HepG2 (cell line): ENCODE measurements around the gene TRAP1. TPM values are rescaled to one million over a fixed set of nuclear protein-coding genes. Genes with fewer than 3 reads are reported as not detected.

Experiments used
- DR1 ChIP-seq: sonication (generic); formaldehyde crosslinking; IDR thresholded peaks from 2 replicates; pipeline ENCODE4 v1.8.0; 2021; ENCODE audit warnings: mild to moderate bottlenecking, missing genetic modification reagents, inconsistent platforms
- GATAD2A ChIP-seq: IDR thresholded peaks from 2 replicates; pipeline ENCODE4 v1.6.1; 2016
- KDM4B ChIP-seq: sonication (generic); formaldehyde crosslinking; IDR thresholded peaks from 2 replicates; pipeline ENCODE4 v1.4.0; 2020; ENCODE audit warnings: missing genetic modification reagents
- NFYB ChIP-seq: sonication (generic); formaldehyde crosslinking; IDR thresholded peaks from 2 replicates; pipeline ENCODE4 v1.4.0; 2020; ENCODE audit warnings: missing genetic modification reagents
- SMC3 ChIP-seq: IDR thresholded peaks from 2 replicates; pipeline ENCODE4 v1.6.1; 2011; ENCODE audit warnings: low read length, improper control_type of control experiment
- XRCC5 ChIP-seq: fragments of 200-400 bp; formaldehyde crosslinking; optimal IDR thresholded peaks from 2 replicates; pipeline ENCODE3; 2017; ENCODE audit warnings: mild to moderate bottlenecking, low read length
- YY1 ChIP-seq: IDR thresholded peaks from 2 replicates; pipeline ENCODE4 v1.6.1; 2011; ENCODE audit warnings: low read length, low read depth, moderate library complexity, mild to moderate bottlenecking; ENCODE audit not compliant: insufficient read depth, insufficient replicate concordance
- ZNF136 ChIP-seq: sonication (generic); formaldehyde crosslinking; IDR thresholded peaks from 2 replicates; pipeline ENCODE4 v1.8.1; 2022; ENCODE audit warnings: low read depth, mild to moderate bottlenecking, moderate library complexity, missing genetic modification reagents
- ZNF232 ChIP-seq: sonication (generic); formaldehyde crosslinking; IDR thresholded peaks from 2 replicates; pipeline ENCODE4 v1.4.0; 2020; ENCODE audit warnings: missing genetic modification reagents, borderline replicate concordance
- ZNF335 ChIP-seq: sonication (generic); formaldehyde crosslinking; IDR thresholded peaks from 2 replicates; pipeline ENCODE4 v1.4.0; 2020; ENCODE audit warnings: missing genetic modification reagents
- ZNF33B ChIP-seq: sonication (generic); formaldehyde crosslinking; IDR thresholded peaks from 2 replicates; pipeline ENCODE4 v1.5.1; 2020; ENCODE audit warnings: mild to moderate bottlenecking, missing genetic modification reagents
- ZNF430 ChIP-seq: sonication (generic); formaldehyde crosslinking; IDR thresholded peaks from 2 replicates; pipeline ENCODE4 v1.9.0; 2021; ENCODE audit warnings: mild to moderate bottlenecking, missing genetic modification reagents
- ZNF556 ChIP-seq: sonication (generic); formaldehyde crosslinking; IDR thresholded peaks from 2 replicates; pipeline ENCODE4 v1.4.0; 2020; ENCODE audit warnings: mild to moderate bottlenecking, missing genetic modification reagents, borderline replicate concordance
- ZNF574 ChIP-seq: sonication (generic); formaldehyde crosslinking; IDR thresholded peaks from 2 replicates; pipeline ENCODE4 v1.4.0; 2020; ENCODE audit warnings: missing genetic modification reagents
- polyA plus RNA-seq, 8 experiments: library from polyadenylated mRNA; depleted of rRNA in 3 of 8; stranded (reverse) in 7 of 8; unstranded in 1 of 8; fragments of >200 nt; fragmentation: Illumina TruSeq in 4 of 8; extraction: Trizol in 4 of 8; gene quantifications; 2 replicates each; pipeline versions ENCODE4 v1.2.1 to v1.2.3, GENCODE V29; 2011 to 2016; ENCODE audit warnings: low read depth in 4 of 8, missing spikeins in 1 of 8, mixed read lengths in 1 of 8; ENCODE audit not compliant: insufficient read depth in 1 of 8
- total RNA-seq, 5 experiments: library from RNA; depleted of rRNA; stranded (reverse); fragments of >200 nt; fragmentation: Illumina TruSeq; extraction: Trizol; gene quantifications; 2 replicates each; pipeline ENCODE4 v1.2.3, GENCODE V29; 2016; ENCODE audit warnings: low read depth in 1 of 5
- TF ChIP-seq, protein P1 (sequence below): sonication (generic); formaldehyde crosslinking; IDR thresholded peaks from 2 replicates; pipeline ENCODE4 v1.4.0; 2020; ENCODE audit warnings: missing genetic modification reagents, mild to moderate bottlenecking, borderline replicate concordance
- TF ChIP-seq, protein P2 (sequence below): sonication (generic); formaldehyde crosslinking; IDR thresholded peaks from 2 replicates; pipeline ENCODE4 v1.4.0; 2020; ENCODE audit warnings: missing genetic modification reagents
- TF ChIP-seq, protein P3 (sequence below): sonication (generic); formaldehyde crosslinking; IDR thresholded peaks from 2 replicates; pipeline ENCODE4 v1.4.0; 2020; ENCODE audit warnings: missing genetic modification reagents, borderline replicate concordance

The TRAP1 gene
- total and polyA plus RNA-seq, 2 of the 13 experiments (the other 11 are each of a cell fraction or from before 2014, with no cell fraction given) = 127 to 240 TPM

DNA sequence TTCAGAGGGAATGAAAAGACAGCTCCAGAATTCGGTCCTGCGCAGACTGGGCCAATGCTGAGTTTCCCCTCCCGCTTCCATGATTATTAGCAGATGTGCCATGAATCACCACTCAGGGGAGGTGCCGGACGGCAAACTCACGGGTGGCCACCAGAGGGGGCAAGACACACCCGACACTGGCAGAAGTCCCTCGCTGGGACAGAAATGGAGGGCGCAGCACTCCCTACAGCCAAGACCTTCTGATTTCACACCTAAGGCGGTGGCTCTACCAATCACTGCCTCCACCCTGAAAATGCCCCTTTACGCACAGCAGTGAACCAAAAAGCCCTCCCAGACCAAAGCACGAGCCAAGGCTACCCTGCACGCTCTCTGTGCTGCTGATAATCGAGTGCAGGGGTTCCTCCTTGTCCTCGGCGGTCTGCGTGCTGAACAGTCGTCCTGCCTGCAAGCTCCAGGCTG lies 26.8 kb downstream of the TRAP1 start (continued):
- TF ChIP-seq, protein P1, sequence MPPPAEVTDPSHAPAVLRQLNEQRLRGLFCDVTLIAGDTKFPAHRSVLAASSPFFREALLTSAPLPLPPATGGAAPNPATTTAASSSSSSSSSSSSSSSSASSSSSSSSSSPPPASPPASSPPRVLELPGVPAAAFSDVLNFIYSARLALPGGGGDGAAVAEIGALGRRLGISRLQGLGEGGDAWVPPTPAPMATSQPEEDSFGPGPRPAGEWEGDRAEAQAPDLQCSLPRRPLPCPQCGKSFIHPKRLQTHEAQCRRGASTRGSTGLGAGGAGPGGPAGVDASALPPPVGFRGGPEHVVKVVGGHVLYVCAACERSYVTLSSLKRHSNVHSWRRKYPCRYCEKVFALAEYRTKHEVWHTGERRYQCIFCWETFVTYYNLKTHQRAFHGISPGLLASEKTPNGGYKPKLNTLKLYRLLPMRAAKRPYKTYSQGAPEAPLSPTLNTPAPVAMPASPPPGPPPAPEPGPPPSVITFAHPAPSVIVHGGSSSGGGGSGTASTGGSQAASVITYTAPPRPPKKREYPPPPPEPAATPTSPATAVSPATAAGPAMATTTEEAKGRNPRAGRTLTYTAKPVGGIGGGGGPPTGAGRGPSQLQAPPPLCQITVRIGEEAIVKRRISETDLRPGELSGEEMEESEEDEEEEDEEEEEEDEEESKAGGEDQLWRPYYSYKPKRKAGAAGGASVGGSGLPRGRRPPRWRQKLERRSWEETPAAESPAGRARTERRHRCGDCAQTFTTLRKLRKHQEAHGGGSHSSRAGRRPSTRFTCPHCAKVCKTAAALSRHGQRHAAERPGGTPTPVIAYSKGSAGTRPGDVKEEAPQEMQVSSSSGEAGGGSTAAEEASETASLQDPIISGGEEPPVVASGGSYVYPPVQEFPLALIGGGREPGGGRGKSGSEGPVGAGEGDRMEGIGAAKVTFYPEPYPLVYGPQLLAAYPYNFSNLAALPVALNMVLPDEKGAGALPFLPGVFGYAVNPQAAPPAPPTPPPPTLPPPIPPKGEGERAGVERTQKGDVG = peak; percentile 89; the same call in 1 of the 2 replicates
- TF ChIP-seq ZNF556 (no peak), GATAD2A (CRISPR knock-in tag) (peak; percentile 43; the same call in 1 of the 2 replicates), SMC3 (peak; percentile 81), ZNF136 (CRISPR knock-in tag) (peak; percentile 90; the same call in 1 of the 2 replicates), ZNF574 (0 out of 2 replicates have a peak, but pooled peaks have one; percentile 24), NFYB (CRISPR knock-in tag) (no peak), YY1 (peak; percentile 45), DR1 (CRISPR knock-in tag) (no peak), ZNF430 (0 out of 2 replicates have a peak, but pooled peaks have one; percentile 35), ZNF232 (CRISPR knock-in tag) (0 out of 2 replicates have a peak, but pooled peaks have one; percentile 25), ZNF335 (CRISPR knock-in tag) (peak; percentile 40; the same call in 1 of the 2 replicates), XRCC5 (peak; percentile 79), ZNF33B (0 out of 2 replicates have a peak, but pooled peaks have one; percentile 33), KDM4B (CRISPR knock-in tag) (no peak)
- TF ChIP-seq, protein P2, sequence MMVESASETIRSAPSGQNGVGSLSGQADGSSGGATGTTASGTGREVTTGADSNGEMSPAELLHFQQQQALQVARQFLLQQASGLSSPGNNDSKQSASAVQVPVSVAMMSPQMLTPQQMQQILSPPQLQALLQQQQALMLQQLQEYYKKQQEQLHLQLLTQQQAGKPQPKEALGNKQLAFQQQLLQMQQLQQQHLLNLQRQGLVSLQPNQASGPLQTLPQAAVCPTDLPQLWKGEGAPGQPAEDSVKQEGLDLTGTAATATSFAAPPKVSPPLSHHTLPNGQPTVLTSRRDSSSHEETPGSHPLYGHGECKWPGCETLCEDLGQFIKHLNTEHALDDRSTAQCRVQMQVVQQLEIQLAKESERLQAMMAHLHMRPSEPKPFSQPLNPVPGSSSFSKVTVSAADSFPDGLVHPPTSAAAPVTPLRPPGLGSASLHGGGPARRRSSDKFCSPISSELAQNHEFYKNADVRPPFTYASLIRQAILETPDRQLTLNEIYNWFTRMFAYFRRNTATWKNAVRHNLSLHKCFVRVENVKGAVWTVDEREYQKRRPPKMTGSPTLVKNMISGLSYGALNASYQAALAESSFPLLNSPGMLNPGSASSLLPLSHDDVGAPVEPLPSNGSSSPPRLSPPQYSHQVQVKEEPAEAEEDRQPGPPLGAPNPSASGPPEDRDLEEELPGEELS = 0 out of 2 replicates have a peak, but pooled peaks have one; percentile 20
- TF ChIP-seq, protein P3, sequence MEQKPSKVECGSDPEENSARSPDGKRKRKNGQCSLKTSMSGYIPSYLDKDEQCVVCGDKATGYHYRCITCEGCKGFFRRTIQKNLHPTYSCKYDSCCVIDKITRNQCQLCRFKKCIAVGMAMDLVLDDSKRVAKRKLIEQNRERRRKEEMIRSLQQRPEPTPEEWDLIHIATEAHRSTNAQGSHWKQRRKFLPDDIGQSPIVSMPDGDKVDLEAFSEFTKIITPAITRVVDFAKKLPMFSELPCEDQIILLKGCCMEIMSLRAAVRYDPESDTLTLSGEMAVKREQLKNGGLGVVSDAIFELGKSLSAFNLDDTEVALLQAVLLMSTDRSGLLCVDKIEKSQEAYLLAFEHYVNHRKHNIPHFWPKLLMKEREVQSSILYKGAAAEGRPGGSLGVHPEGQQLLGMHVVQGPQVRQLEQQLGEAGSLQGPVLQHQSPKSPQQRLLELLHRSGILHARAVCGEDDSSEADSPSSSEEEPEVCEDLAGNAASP (CRISPR knock-in tag) = peak; percentile 30; the same call in 1 of the 2 replicates
